Stimulated activated CD4-positive, alpha-beta T cell treated with anti-CD3 and anti-CD28 coated beads, Interleukin-4, amount 100 ng/mL, for 48 hours (primary cell): ENCODE measurements around the gene KMT2D.
A peak's percentile ranks its signal among the peaks of the same experiment; 100 is the strongest.

Experiments
- DNase-seq, 2 donors: peaks; one replicate each; pipeline ENCODE4 v3.0.0-alpha.2; 2020; ENCODE audit warnings: low read depth in 2 of 2

The KMT2D gene

GRCh38 chr12:49060237-49061156 lies at the start of gene KMT2D:
Gene KMT2D, minus strand, starts transcription at chr12:49060794. Its CDS starts 5,470 bp downstream, at chr12:49055324.
- DNase-seq = peak; percentile 83 to 88

- DNase-seq = no peak
These were observed 49.3 kb upstream of the KMT2D start for GRCh38 chr12:49109641-49110463.

GRCh38 chr12:49108958-49109404 lies 48.4 kb upstream of the KMT2D start:
- DNase-seq = no peak

GRCh38 chr12:49105504-49106084 lies 45.0 kb upstream of the KMT2D start:
- DNase-seq = no peak

GRCh38 chr12:49104822-49105221 lies 44.2 kb upstream of the KMT2D start:
- DNase-seq = no peak

GRCh38 chr12:49100380-49100779 lies 39.8 kb upstream of the KMT2D start:
- no peak for DNase-seq

- no peak for DNase-seq
These were observed 38.1 kb upstream of the KMT2D start for GRCh38 chr12:49098703-49099102.

- peak; percentile 37 to 50 for DNase-seq
These were observed 37.4 kb upstream of the KMT2D start for GRCh38 chr12:49098035-49098451.

- DNase-seq = no peak
These were observed 36.8 kb upstream of the KMT2D start for GRCh38 chr12:49097381-49097780.

GRCh38 chr12:49094975-49095365 lies 34.4 kb upstream of the KMT2D start:
- DNase-seq = no peak

- no peak for DNase-seq
These were observed 33.8 kb upstream of the KMT2D start, which contains the start of gene DHH for GRCh38 chr12:49094160-49094974. Gene DHH, minus strand, starts transcription at chr12:49094801. Its CDS starts 289 bp downstream, at chr12:49094512.

GRCh38 chr12:49093792-49094159 lies 33.2 kb upstream of the KMT2D start:
- DNase-seq = no peak

GRCh38 chr12:49092816-49093406 lies 32.3 kb upstream of the KMT2D start:
- no peak for DNase-seq

- DNase-seq = peak in 1 of 2 donors; percentile 58
These were observed 31.7 kb upstream of the KMT2D start for GRCh38 chr12:49092086-49092815.

- DNase-seq = no peak
These were observed 31.2 kb upstream of the KMT2D start for GRCh38 chr12:49091836-49092085.

GRCh38 chr12:49091056-49091835 lies 30.7 kb upstream of the KMT2D start:
- DNase-seq = no peak

- peak in 1 of 2 donors; percentile 24 for DNase-seq
These were observed 29.5 kb upstream of the KMT2D start for GRCh38 chr12:49089821-49090773.

- DNase-seq = no peak
These were observed 28.3 kb upstream of the KMT2D start for GRCh38 chr12:49088932-49089330.
